GM19397 (cell line): ENCODE results near the gene DOCK1.
"Not testable (repeated sequence)": the region's sequence is repeated elsewhere in the genome, so short reads cannot be mapped to it uniquely, and the experiment has no call there.

ENCODE experiments used
- ATAC-seq: cut with Tn5 transposase; IDR thresholded peaks from one replicate; pipeline ENCODE4 v1.9.1; 2021; ENCODE audit warnings: mild to moderate bottlenecking, moderate library complexity; ENCODE audit not compliant: unreplicated experiment

DOCK1 gene

DNA sequence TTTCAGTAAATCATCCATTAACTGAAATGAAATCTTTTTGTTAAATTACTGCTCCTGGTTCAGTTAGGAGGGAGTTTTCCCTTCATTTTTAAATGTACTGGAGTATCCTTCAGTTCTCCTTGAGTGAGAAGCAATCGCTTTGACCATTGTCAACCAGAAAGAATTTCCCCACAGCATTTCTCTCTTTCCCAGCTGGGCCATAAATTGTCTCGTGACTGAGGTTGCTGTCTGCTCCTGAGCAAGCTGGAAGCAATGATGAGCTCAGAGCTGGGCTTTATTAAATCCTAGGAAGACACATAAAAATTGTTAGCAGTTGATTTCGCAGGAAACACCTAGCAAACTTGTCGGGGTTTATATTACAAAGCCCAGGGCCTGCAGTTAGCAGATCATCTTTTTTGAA is 393.2 kb downstream of the DOCK1 start:
- no peak for ATAC-seq

DNA sequence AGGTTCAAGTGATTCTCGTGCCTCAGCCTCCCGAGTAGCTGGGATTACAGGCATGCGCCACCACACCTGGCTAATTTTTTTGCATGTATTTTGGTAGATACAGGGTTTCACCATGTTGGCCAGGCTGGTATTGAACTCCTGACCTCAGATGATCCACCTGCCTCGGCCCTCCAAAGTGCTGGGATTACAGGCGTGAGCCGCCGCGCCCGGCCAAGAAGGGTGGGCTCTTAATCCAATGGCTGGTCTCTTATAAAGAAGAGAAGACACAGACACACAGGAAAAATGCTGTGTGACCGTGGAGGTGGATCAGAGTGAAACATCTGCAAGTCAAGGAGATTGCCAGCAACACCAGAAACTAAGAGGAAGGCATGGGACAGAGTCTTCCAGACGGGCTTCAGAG is 394.0 kb downstream of the DOCK1 start:
- ATAC-seq = not testable (repeated sequence)

DNA sequence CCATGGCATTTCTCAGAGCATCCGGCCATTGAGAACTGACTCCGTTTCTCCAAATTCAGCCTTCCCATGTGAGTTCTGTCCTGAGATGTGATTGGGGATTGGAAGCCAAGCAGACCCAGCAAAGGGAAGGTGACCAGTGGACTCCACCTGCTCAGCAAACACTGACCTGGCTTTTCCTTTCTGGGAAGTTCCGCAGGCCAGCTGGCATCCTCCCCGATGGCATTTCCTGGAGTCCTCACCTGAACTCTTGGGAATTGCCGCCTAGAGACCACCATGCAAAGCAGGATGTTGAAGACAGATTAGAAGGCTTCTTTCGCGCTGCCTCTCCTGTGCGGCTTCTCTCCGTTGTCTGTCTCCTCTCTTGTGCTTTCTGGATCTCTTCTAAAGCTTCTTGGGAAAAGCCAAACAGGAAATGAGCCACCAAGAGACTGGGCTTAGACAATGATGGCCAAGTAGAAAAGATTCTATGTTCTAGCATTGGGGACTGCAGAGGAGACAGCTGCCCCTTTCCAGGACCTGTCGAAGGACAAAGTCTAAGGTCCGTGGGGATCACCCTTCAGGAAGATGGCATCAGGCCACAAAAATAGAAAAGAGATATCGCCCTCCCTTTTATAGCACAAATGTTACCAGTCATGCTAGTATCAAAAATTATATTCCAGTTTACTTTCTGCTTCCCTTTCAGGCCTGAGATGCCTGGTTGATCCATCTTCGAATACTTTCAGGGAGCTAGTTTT is 394.9 kb downstream of the DOCK1 start:
- ATAC-seq = no peak

DNA sequence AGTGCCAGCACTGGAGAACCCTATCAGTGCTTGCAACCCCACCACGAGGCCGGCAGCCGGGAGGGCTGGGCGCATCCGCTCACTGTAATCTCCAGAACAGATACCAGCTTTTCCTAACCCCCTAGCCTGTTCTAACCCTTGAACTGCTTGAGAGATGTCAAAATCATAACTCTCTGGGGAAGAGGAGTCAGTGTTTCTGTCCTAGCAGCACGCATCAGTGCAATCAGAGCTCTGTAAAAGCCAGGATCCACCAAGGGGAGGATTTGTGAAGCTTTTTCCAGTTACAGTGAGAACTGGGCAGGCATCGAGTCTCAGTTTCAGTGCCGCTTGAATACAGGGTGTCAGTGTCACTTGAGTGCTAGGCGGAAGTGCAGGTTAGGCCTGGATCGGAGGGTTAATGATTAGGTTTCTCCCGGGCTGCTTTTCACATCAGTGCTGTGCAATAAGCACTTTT is 395.7 kb downstream of the DOCK1 start:
- no peak for ATAC-seq

DNA sequence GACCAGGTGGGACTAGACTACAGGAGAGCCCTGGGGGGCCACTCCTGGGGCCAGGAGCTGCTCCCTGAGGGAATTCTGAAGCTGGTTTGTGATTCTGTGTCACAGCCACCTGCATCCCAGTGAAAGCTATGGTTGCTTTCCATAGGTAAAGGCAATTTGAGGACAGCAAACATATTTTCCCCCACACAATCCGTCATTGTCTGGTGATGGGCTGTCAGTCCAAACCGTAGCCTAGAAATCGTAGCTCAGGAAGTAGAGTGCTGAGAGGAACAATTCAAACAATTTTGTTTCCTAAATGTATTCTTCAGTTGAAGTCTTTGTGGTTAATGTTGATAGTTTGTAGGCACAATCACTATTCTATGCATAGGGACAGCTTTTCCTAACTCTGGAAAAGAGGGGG is 397.1 kb downstream of the DOCK1 start:
- ATAC-seq = no peak

DNA sequence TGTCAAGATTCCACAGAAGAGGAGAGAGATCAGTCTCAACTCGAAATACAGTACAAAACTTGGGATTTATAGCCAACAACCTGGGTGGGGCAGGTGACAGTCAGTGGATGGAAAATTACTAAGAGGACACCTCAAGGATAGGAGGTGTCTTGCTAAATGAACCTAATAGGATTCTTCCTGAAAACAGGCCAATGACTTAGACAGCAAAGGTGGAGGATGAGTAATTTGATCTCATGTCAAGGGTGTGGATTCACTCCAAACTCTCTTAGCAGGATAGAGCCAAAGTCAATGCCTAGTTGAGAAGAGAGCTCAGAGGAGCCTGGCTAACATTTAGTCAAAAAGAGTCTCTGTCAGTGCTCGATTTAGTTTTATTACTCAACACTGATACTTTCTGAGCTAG is 397.9 kb downstream of the DOCK1 start:
- no peak for ATAC-seq

DNA sequence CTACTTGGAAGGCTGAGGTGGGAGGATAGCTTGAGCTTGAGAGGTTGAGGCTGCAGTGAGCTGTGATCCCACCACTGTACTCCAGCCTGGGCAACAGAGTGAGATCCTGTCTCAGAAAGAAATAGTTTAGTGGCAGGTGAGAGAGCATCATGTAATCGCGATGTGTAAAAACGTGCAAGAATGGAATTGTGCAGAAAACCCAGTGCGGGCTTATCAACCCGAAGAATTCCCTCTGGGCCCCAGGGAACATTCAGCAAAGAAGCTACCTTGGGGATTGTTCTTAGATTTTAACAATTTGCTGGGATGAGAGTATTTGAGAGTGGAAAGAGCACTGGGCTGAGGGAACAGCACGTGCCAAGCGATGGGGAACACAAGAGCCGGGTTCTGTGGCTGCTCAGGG is 398.5 kb downstream of the DOCK1 start:
- ATAC-seq = no peak

DNA sequence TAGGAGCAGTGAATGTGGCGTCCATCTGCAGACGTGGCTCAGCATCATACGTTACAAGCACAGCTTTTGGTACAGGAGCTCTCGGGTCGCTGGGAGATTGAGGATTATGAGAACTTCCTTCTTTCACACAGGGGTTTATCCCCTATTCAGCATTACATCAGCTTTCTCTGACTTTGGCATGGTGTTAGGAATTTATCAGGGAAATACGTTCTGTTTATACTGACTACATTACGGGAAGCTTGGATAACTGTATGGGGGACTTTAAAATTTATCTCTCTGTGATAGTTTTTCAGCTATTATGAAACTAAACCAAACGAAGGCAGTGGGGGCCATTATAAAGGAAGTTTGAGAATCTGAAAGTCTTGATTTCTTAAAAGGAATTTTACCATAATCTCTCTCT is 401.3 kb downstream of the DOCK1 start:
- no peak for ATAC-seq

DNA sequence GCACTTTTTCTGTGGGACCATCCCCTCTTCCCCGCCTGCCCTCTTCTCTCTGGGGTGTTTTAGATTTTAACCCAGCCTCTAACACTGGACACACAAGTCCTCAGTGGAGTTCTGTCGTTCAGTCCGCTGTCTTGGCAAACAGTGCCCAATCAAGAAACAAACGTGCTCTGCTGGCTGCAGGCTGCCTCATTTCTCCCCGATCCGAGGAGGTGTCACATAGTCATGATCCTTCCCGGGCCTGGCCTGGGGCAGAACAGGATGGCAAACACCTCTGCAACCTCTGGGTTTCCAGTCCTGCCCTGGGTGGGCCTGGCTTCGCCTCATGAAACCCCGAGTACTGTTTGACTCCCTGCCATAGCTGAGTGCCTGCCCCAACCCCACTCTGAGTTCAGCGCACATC is 402.1 kb downstream of the DOCK1 start:
- no peak for ATAC-seq

DNA sequence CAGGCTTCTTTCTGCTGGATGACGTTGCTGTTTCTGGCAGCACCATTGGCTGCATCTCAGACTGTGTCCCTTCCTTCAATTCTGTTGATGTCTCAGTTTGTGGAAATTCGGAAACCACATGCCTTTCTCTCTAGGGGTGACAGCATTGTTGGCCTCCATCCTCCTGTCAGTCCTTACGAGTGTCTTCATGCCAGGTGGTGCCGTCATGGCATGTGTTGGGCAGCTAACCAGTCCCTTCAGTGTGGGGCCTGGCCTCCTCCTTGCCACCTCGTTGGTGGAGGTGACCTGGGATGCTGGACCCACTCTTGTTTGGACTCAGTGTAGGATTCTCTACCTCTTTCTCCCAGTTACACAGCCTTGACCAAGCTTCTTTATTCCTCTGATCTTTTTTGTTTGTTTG is 402.8 kb downstream of the DOCK1 start:
- ATAC-seq = no peak

DNA sequence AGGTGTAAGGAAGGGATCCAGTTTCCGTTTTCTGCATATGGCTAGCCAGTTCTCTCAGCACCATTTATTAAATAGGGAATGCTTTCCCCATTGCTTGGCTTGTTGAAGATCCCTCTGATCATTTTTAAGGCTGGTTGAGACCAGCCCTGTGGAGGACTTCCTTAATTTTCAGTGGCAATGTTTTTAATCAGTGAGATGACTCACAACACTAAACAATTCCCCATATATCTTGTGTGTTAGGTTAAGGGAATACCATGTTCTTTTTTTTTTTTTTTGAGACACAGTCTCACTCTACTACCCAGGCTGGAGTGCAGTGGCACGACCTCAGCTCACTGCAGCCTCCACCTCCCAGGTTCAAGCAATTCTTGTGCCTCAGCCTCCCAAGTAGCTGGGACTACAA is 404.4 kb downstream of the DOCK1 start:
- not testable (repeated sequence) for ATAC-seq

DNA sequence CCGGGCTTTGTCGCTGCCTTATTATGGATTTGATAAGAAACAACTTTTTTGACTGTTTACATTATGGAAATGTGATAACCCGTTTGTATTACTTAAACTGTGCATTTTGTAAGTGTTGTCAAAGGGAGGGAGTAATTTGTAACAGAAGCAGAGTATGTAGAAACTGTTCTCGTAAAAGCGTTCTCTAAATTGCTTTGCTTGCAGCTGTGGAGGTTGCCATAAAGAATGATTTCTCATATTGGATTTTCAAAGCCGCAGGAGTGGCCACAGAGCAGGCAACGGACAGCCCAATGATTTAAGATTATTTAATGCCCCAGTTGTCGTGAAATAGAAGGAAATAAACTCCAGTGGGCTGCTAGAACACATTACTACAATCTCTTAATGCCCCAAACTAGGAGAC is 405.2 kb downstream of the DOCK1 start:
- ATAC-seq = no peak

DNA sequence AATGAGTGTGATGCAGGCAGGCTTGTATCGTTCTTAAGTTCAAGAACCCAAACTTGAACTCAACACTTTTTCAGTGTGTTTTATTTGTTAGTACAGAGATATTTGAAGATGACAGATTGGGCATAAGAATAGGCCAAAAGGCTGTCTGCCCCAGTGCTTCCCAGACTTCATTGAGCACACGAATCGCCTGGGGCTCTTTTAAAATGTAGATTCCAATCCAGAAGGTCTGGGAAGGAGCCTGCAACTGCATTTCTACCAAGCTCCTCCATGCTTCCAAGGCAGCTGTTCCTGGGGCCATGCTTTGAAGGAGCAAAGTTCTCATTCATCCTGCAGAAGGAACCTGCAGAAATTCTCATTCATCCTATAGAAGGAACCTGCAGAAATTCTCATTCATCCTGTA is 405.7 kb downstream of the DOCK1 start:
- no peak for ATAC-seq

DNA sequence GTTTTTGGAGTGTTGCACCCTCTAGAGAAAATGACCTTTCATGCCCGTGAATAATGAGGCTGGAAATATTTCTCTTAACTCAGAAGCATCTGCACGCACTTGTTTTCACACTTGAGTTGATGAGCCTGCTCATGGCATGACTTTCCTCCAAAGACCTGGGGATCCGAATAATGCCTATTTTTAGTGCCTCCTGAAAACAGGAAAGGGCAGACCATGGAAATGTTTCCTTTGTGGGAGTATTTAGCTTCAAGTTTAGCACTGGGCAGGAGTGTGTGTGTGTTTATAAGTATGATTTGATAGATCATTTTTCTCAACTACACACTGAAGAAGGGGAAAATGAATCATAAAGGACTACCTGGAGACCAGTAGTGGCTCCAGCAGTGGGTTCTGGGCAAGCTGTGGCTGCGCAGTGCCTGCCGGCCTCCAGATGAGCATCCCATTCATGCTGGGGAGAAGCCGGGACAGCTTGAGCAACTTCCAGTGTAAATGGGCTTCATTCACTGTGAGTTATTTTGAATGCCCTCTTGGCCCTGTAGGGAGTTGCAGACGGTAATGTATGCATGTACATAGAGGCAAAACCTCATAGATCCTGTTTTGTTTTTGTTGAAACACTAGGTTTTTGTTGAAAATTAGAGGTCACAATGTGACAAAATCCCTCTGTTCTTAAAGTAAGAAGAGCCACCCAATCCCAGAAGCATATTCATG is 408.9 kb downstream of the DOCK1 start:
- ATAC-seq = no peak

DNA sequence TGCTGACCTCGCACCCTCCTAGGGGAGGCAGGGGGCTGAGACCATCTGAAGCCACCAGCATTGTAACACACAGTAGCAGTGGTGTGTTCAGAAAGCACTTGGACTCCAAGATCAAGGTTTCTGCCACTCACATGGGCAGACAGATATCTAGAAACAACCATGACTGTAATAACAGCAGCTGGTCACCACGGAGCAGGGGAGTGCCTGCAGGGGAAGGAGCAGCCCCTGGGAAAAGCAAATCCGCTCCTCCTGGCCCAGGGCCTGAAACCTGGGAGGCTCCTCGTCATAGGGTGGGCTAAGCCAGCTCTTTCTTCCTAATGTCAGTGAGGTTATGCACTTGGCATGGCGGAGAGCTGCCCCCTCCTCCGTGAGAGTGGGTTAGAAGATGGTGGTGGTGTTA is 409.6 kb downstream of the DOCK1 start:
- no peak for ATAC-seq

DNA sequence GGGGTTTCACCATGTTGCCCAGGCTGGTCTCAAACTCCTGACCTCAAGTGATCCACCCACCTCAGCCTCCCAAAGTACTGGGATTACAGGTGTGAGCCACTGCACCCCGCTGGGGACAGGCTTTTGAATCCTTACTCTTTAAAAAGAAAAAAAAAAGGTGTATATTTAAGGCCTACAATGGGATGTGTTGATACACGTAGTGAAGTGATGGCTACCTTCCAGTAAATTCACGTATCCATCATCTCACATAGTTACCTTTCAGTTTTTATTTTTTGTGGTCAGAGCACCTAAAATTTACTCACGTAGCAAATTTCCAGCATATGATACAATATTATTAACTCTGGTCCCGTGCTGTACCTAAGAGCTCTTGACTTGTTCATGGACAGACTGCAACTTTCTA is 410.7 kb downstream of the DOCK1 start:
- no peak for ATAC-seq

DNA sequence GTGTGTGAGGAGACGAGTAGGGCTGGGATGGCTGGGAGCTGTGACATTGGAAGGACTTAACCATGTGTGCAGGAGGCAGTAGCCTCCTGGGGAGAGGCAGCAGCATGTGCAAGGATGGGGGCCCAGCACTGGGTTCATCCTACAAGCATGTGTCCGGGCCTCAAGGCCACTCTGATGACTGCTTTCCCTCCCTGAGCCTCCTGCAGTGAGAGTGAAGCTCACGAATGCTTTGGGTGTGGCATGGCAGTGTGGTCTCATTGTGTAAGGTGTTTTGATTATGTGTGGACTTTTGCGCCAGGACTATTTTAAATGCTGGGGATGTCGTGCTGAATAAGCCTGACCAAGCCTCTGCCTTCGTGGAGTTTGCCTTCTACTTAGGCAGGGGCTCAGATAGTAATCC is 413.2 kb downstream of the DOCK1 start:
- no peak for ATAC-seq

DNA sequence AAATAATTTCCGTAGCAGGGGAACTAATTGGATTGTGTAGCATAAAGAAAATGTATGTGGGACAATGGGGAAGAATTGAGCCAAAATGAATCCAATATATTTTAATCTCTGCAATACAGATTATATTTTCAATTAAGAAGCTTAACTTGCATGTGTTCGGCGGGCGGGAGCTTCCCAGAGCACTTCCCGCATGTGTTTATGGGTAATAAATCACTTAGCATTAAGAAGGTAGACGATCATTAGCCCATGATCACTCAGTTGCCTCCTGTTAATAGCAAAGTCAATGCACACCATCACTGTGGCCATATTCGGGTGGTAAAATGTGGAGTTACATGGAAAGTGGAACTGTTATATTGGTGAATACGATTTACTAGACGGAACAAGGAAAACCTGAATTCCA is 414.0 kb downstream of the DOCK1 start:
- ATAC-seq = no peak

DNA sequence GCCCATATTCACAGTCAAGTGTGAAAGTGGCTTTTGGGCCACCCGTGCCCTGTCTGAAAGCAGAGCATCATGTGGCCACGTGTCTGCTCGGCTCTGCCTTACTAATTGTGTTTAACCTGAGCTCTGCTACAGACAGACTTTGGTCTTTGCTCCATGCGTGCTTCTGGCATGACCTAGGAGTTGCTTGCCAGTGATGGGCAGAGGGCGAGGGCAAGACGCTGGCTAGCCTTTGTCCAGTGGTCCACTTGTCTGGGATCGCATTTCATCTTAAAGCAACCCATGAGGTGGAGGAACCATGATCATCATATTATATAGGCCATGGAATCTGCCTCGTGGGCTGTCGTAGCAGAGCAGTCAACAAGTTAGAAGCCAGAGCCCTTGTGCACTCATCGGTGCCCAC is 414.5 kb downstream of the DOCK1 start:
- ATAC-seq = no peak

DNA sequence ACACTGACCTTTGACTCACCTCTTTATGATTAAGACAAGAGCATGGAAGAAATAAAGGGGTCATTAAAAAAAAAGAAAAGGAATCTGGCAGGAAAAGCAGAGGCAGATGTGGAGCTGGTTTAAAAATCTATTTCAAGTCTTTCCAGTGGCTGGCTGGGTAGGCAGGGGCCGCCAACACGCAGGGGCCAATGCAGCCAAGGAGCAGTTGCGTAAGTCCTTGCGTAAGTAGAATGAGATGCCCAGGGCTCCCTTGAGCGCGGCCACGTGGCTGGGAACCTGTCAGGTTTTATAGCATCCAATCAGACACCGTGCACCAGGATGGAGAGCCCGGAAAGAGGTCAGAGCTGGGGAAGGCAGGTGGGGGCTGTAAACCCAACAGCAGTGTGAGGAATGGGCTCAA is 414.9 kb downstream of the DOCK1 start:
- ATAC-seq = no peak

DNA sequence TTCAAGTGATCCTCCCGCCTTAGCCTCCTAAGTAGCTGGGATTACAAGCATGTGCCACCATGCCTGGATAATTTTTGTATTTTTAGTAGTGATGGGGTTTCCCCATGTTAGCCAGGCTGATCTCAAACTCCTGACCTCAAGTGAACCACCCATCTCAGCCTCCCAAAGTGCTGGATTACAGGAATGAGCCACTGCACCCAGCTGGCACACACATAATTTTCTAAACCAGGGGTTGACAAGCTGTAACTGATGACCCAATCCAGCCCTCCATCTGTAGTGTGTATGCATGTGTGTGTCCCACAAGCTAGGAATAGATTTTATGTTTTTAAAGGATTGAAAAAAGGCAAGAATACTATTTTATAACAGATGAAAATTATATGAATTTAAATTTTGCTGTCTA is 417.1 kb downstream of the DOCK1 start:
- no peak for ATAC-seq

DNA sequence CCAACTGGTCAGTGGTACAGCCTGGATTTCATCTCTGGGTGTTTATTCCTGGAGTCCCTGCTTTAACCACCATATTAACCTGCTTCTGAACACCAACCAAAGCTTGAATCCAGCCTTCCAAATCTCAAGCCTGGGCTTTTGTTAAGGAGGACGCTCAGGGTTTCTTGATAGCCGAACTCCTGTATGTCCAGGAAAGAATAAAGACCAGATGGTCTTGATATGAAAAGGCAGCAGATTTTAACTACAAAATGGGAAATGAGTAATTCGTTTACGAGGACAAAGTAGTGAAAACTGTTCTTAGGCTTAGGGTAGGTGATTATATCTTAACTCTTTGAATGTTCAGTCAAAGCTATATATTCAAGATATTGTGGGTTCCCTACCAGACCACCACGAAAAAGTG is 420.3 kb downstream of the DOCK1 start:
- no peak for ATAC-seq

DNA sequence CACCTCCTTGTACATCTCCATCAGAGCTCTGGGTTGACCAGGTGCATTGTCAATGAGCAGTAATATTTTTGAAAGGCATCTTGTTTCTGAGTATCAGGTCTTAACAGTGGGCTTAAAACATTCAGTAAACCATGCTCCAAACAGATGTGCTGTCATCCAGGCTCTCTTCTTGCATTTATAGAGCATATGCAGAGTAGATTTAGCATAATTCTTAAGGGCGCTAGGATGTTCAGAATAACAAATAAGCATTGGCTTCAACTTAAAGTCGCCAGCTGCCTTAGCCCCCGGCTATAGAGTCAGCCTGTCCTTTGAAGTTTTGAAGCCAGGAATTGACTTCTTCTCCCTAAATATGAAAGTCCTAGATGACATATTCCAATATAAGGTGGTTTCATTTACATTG is 421.7 kb downstream of the DOCK1 start:
- ATAC-seq = no peak
